ENCODE measurements around the gene GBP2. TPM values are rescaled to one million over a fixed set of nuclear protein-coding genes. Genes with fewer than 3 reads are reported as not detected.

Gene GBP2, protein sequence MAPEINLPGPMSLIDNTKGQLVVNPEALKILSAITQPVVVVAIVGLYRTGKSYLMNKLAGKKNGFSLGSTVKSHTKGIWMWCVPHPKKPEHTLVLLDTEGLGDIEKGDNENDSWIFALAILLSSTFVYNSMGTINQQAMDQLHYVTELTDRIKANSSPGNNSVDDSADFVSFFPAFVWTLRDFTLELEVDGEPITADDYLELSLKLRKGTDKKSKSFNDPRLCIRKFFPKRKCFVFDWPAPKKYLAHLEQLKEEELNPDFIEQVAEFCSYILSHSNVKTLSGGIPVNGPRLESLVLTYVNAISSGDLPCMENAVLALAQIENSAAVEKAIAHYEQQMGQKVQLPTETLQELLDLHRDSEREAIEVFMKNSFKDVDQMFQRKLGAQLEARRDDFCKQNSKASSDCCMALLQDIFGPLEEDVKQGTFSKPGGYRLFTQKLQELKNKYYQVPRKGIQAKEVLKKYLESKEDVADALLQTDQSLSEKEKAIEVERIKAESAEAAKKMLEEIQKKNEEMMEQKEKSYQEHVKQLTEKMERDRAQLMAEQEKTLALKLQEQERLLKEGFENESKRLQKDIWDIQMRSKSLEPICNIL
- 3.0 TPM for total RNA-seq (2021; ENCODE audit: unreplicated experiment)
- polyA plus RNA-seq (2012; ENCODE audit: insufficient read length): 0.50 TPM
- percentile 26 among the genes with signal in this experiment for Bru-seq, nascent RNA
- BruChase-seq, experiment 1, labeled RNA remaining after a 2-hour chase: percentile 19 among the genes with signal in this experiment
- BruChase-seq, experiment 2, labeled RNA remaining after a 6-hour chase: percentile 31 among the genes with signal in this experiment
- long read RNA-seq, partial matches to known transcripts: 0 of 2 reads
- long read RNA-seq, other reads (novel, unspliced or antisense): 0 of 2 reads

- intact Hi-C loops (cut with micrococcal nuclease; ENCODE audit: unreplicated experiment): no loop called here
- POLR2A ChIA-PET: no interaction called here
- Histone ChIP-seq H3K4me3 (ENCODE audit: low read depth in 2 of 2, low read length in 2 of 2) (peak within 1 kb of the TSS; percentile 1 to 43; a peak in 3 of 4 replicates), H3K4me1 (ENCODE audit: control insufficient read depth, insufficient read depth, low read length) (no peaks in the 10 kb centered on the region), H3K9me3 (ENCODE audit: control insufficient read depth, insufficient read depth, low read depth, low read length) (no peaks in the 10 kb centered on the region), H3K27ac (ENCODE audit: low read length) (no peak within 1 kb of the TSS), H3K36me3 (ENCODE audit: control insufficient read depth, insufficient read depth, low read length) (no peaks in the 10 kb centered on the region), H3K27me3 (ENCODE audit: control insufficient read depth, insufficient read depth, low read length) (no peaks in the 10 kb centered on the region)
- ATAC-seq (peak; percentile 68), DNase-seq (ENCODE audit: low read depth, low spot score) (peak; percentile 32)
- CTCF ChIA-PET: interaction anchor here (0.6 kb wide), 1 partner anchor 233 kb away, joined by 3 read pairs; no protein-coding TSS in a partner anchor
- BruUV-seq (replicated peaks): no TSS peak
- in situ Hi-C loops (cut with HindIII; ENCODE audit: low pct_unique_long_range_greater_than_20kb, low sequenced_read_pairs): no loop called here
- TF ChIP-seq, protein P1, sequence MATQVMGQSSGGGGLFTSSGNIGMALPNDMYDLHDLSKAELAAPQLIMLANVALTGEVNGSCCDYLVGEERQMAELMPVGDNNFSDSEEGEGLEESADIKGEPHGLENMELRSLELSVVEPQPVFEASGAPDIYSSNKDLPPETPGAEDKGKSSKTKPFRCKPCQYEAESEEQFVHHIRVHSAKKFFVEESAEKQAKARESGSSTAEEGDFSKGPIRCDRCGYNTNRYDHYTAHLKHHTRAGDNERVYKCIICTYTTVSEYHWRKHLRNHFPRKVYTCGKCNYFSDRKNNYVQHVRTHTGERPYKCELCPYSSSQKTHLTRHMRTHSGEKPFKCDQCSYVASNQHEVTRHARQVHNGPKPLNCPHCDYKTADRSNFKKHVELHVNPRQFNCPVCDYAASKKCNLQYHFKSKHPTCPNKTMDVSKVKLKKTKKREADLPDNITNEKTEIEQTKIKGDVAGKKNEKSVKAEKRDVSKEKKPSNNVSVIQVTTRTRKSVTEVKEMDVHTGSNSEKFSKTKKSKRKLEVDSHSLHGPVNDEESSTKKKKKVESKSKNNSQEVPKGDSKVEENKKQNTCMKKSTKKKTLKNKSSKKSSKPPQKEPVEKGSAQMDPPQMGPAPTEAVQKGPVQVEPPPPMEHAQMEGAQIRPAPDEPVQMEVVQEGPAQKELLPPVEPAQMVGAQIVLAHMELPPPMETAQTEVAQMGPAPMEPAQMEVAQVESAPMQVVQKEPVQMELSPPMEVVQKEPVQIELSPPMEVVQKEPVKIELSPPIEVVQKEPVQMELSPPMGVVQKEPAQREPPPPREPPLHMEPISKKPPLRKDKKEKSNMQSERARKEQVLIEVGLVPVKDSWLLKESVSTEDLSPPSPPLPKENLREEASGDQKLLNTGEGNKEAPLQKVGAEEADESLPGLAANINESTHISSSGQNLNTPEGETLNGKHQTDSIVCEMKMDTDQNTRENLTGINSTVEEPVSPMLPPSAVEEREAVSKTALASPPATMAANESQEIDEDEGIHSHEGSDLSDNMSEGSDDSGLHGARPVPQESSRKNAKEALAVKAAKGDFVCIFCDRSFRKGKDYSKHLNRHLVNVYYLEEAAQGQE (IDR thresholded peaks at IDR 0.05; ENCODE audit: insufficient read depth in 1 of 2, low read depth in 2 of 2, low read length in 1 of 2): no peak
- no peak for TF ChIP-seq POLR2AphosphoS5 (IDR thresholded peaks at IDR 0.05; ENCODE audit: low read depth, low read length)
- no peak for TF ChIP-seq SIN3A (IDR thresholded peaks at IDR 0.05; ENCODE audit: borderline replicate concordance, insufficient read depth, low read depth, low read length)
- TF ChIP-seq CTCF (IDR thresholded peaks at IDR 0.05): no peak
- no peak for TF ChIP-seq TCF7L2 (IDR thresholded peaks at IDR 0.05; ENCODE audit: low read depth, low read length)
Measured at GRCh38 chr1:89125913-89126580, at the start of gene GBP2. Gene GBP2 (minus strand): TSS chr1:89126114. CDS start chr1:89121966, 4,148 bp downstream.

- in situ Hi-C loops (cut with HindIII; ENCODE audit: low pct_unique_long_range_greater_than_20kb, low sequenced_read_pairs): no loop called here
- Histone ChIP-seq H3K27me3 (ENCODE audit: control insufficient read depth, insufficient read depth, low read length) (no peaks in the 10 kb centered on the region), H3K4me3 (ENCODE audit: low read depth in 2 of 2, low read length in 2 of 2) (no peak overlapping the region), H3K4me1 (ENCODE audit: control insufficient read depth, insufficient read depth, low read length) (no peaks in the 10 kb centered on the region), H3K9me3 (ENCODE audit: control insufficient read depth, insufficient read depth, low read depth, low read length) (no peaks in the 10 kb centered on the region), H3K36me3 (ENCODE audit: control insufficient read depth, insufficient read depth, low read length) (no peaks in the 10 kb centered on the region), H3K27ac (ENCODE audit: low read length) (no peak overlapping the region)
- no peak for ATAC-seq
- POLR2A ChIA-PET: no interaction called here
- no TSS peak for BruUV-seq (replicated peaks)
- intact Hi-C loops (cut with micrococcal nuclease; ENCODE audit: unreplicated experiment): no loop called here
- TF ChIP-seq TCF7L2 (IDR thresholded peaks at IDR 0.05; ENCODE audit: low read depth, low read length): no peak
- no peak for TF ChIP-seq CTCF (IDR thresholded peaks at IDR 0.05)
- TF ChIP-seq, protein P1 (IDR thresholded peaks at IDR 0.05; ENCODE audit: insufficient read depth in 1 of 2, low read depth in 2 of 2, low read length in 1 of 2): no peak
- TF ChIP-seq POLR2AphosphoS5 (IDR thresholded peaks at IDR 0.05; ENCODE audit: low read depth, low read length): no peak
- TF ChIP-seq SIN3A (IDR thresholded peaks at IDR 0.05; ENCODE audit: borderline replicate concordance, insufficient read depth, low read depth, low read length): no peak
- CTCF ChIA-PET: no interaction called here
- DNase-seq (ENCODE audit: low read depth, low spot score): no peak
Measured at GRCh38 chr1:89174491-89174890, 48.6 kb upstream of the GBP2 start.

Measured in Panc1 (cell line).